HCT116 (cell line): Measurements from ENCODE around the gene WDR20. TPM values are rescaled to one million over a fixed set of nuclear protein-coding genes. Genes with fewer than 3 reads are reported as not detected.

ENCODE experiments used
- ATAC-seq: fragments of 200-7000 bp; cut with Tn5 transposase; 2 replicates; pipeline ENCODE4 v1.9.1; 2020; ENCODE audit warnings: mild to moderate bottlenecking, moderate library complexity
- BruUV-seq: library from RNA; stranded (reverse); fragments of 400-500 nt; replicated peaks from 2 replicates; lab custom pipeline; 2021; lab: Mats Ljungman, UMichigan
- CTCF ChIA-PET: fragments of 300-600 bp; sonication (Branson Sonifier 250); formaldehyde crosslinking; loops from one replicate; lab custom pipeline; 2021; ENCODE audit warnings: antibody characterized with exemption; lab: Charles Lee
- POLR2A ChIA-PET: fragments of 300-600, 350-600 bp; sonication (Branson Sonifier 250); formaldehyde crosslinking; loops from one replicate; lab custom pipeline; 2021; ENCODE audit warnings: antibody characterized with exemption; lab: Charles Lee
- RAD21 ChIA-PET, 2 experiments: fragments of 300-600 bp; sonication (Branson Sonifier 250); formaldehyde crosslinking; loops; one replicate each; lab custom pipeline; 2023; ENCODE audit warnings: low total read pairs in 2 of 2; ENCODE audit not compliant: uncharacterized antibody in 2 of 2, unreplicated experiment in 2 of 2, low non-redundant PET in 1 of 2; lab: Charles Lee
- DNase-seq: peaks from one replicate; pipeline ENCODE4 v3.0.0-alpha.2; 2010; ENCODE audit warnings: low read depth, low spot score
- H2AFZ ChIP-seq: fragments of 200-600 bp; shearing (Covaris generic), sonication (generic); 2 replicates; pipeline ENCODE4 v1.6.1; 2017; ENCODE audit warnings: low read depth, mixed run types, mixed read lengths, antibody characterized with exemption, low read length; ENCODE audit not compliant: poor library complexity, severe bottlenecking
- H3K27ac ChIP-seq: 2 replicates; pipeline ENCODE4 v1.5.1; 2012; ENCODE audit warnings: low read depth, low read length
- H3K27me3 ChIP-seq: fragments of 200-600 bp; sonication (generic); 2 replicates; pipeline ENCODE4 v1.6.1; 2016; ENCODE audit warnings: mixed run types, low read length, mixed read lengths; ENCODE audit not compliant: insufficient read depth
- H3K36me3 ChIP-seq, 2 experiments: fragments of 200-500 bp in 1 of 2; fragments of 200-600 bp in 1 of 2; sonication (Bioruptor generic) in 1 of 2; sonication (generic) in 1 of 2; 2 replicates each; pipeline versions ENCODE4 v1.5.1 to v1.6.1; 2014 to 2016; ENCODE audit warnings: low read length in 2 of 2, inconsistent platforms in 1 of 2, mixed read lengths in 1 of 2, mixed run types in 1 of 2; ENCODE audit not compliant: insufficient read depth in 2 of 2, control insufficient read depth in 1 of 2
- H3K4me1 ChIP-seq, 2 experiments: fragments of 200-600 bp in 1 of 2; sonication (generic) in 1 of 2; 2 replicates each; pipeline versions ENCODE4 v1.5.1 to v1.6.1; 2012 to 2017; ENCODE audit warnings: low read length in 2 of 2, inconsistent platforms in 1 of 2, mild to moderate bottlenecking in 1 of 2, mixed read lengths in 1 of 2, mixed run types in 1 of 2, moderate library complexity in 1 of 2; ENCODE audit not compliant: insufficient read depth in 2 of 2, control insufficient read depth in 1 of 2
- H3K4me2 ChIP-seq: fragments of 200-600 bp; sonication (generic); 2 replicates; pipeline ENCODE4 v1.6.1; 2017; ENCODE audit warnings: mixed run types, low read length, mixed read lengths
- H3K4me3 ChIP-seq, 2 experiments: fragments of 200-600 bp in 1 of 2; sonication (generic) in 1 of 2; replicated peaks in 1 of 2; 2 replicates each; pipeline ENCODE4 v1.5.1; 2011 to 2016; ENCODE audit warnings: low read length in 2 of 2, control low read depth in 1 of 2, low read depth in 1 of 2, mild to moderate bottlenecking in 1 of 2, mixed read lengths in 1 of 2, mixed run types in 1 of 2
- H3K79me2 ChIP-seq: fragments of 200-600 bp; sonication (generic); 2 replicates; pipeline ENCODE4 v1.6.1; 2017; ENCODE audit warnings: mild to moderate bottlenecking, mixed run types, low read length, moderate library complexity, mixed read lengths; ENCODE audit not compliant: insufficient read depth
- H3K9ac ChIP-seq: fragments of 200-600 bp; sonication (generic); 2 replicates; pipeline ENCODE4 v1.6.1; 2016; ENCODE audit warnings: low read length, mixed read lengths
- H3K9me2 ChIP-seq: fragments of 200-600 bp; sonication (generic), shearing (Covaris generic); 2 replicates; pipeline ENCODE4 v1.6.1; 2017; ENCODE audit warnings: mixed run types, mild to moderate bottlenecking, moderate library complexity; ENCODE audit not compliant: insufficient read depth
- H3K9me3 ChIP-seq, 2 experiments: fragments of 200-500 bp in 1 of 2; fragments of 200-600 bp in 1 of 2; sonication (Bioruptor generic) in 1 of 2; sonication (generic) in 1 of 2; 2 replicates each; pipeline ENCODE4 v1.6.1; 2014 to 2017; ENCODE audit warnings: low read length in 2 of 2, mixed read lengths in 2 of 2, inconsistent platforms in 1 of 2, low read depth in 1 of 2, mild to moderate bottlenecking in 1 of 2, mixed run types in 1 of 2, moderate library complexity in 1 of 2; ENCODE audit not compliant: control insufficient read depth in 1 of 2, insufficient read depth in 1 of 2
- H4K20me1 ChIP-seq: fragments of 200-600 bp; sonication (generic), shearing (Covaris generic); 2 replicates; pipeline ENCODE4 v1.6.1; 2017; ENCODE audit warnings: mixed run types, mild to moderate bottlenecking, moderate library complexity; ENCODE audit not compliant: insufficient read depth
- CBX3 ChIP-seq: IDR thresholded peaks from 2 replicates; pipeline ENCODE4 v1.6.1; 2012; ENCODE audit warnings: low read depth
- CEBPB ChIP-seq: IDR thresholded peaks from 2 replicates; pipeline ENCODE4 v1.6.1; 2012; ENCODE audit warnings: low read depth
- EZH2phosphoT487 ChIP-seq: fragments of 200-600 bp; IDR thresholded peaks from 2 replicates; pipeline ENCODE4 v1.6.1; 2018; ENCODE audit warnings: antibody characterized with exemption, borderline replicate concordance
- FOSL1 ChIP-seq: IDR thresholded peaks from 2 replicates; pipeline ENCODE4 v1.6.1; 2012; ENCODE audit warnings: low read depth
- JUND ChIP-seq: IDR thresholded peaks from 2 replicates; pipeline ENCODE4 v1.6.1; 2012
- MAX ChIP-seq: IDR thresholded peaks from 2 replicates; pipeline ENCODE4 v1.6.1; 2012
- POLR2A ChIP-seq: IDR thresholded peaks from 2 replicates; pipeline ENCODE4 v1.7.0; 2011; ENCODE audit warnings: borderline replicate concordance; ENCODE audit not compliant: insufficient read depth, insufficient read length; ENCODE audit errors: extremely low read depth
- RAD21 ChIP-seq: IDR thresholded peaks from 2 replicates; pipeline ENCODE4 v1.6.1; 2012; ENCODE audit warnings: low read depth, mild to moderate bottlenecking
- REST ChIP-seq: IDR thresholded peaks from 2 replicates; pipeline ENCODE4 v1.6.1; 2012; ENCODE audit warnings: low read depth
- SIN3A ChIP-seq: IDR thresholded peaks from 2 replicates; pipeline ENCODE4 v1.6.1; 2012; ENCODE audit warnings: low read depth
- SP1 ChIP-seq: IDR thresholded peaks from 2 replicates; pipeline ENCODE4 v1.6.1; 2012; ENCODE audit warnings: low read depth
- SRF ChIP-seq: IDR thresholded peaks from 2 replicates; pipeline ENCODE4 v1.6.1; 2012; ENCODE audit warnings: low read depth
- TCF7L2 ChIP-seq: IDR thresholded peaks from 2 replicates; pipeline ENCODE4 v1.7.0; 2011; ENCODE audit warnings: borderline replicate concordance, inconsistent platforms; ENCODE audit not compliant: insufficient read depth, insufficient read length; ENCODE audit errors: extremely low read depth
- ZBTB33 ChIP-seq: IDR thresholded peaks from 2 replicates; pipeline ENCODE4 v1.6.1; 2011; ENCODE audit warnings: mild to moderate bottlenecking, low read length, moderate library complexity; ENCODE audit not compliant: insufficient replicate concordance; ENCODE audit errors: extremely low read depth
- ZFX ChIP-seq: fragments of 450-650 bp; IDR thresholded peaks from 2 replicates; pipeline ENCODE4 v1.6.1; 2017
- ZNF274 ChIP-seq: fragments of 200-500 bp; sonication (Bioruptor generic); IDR thresholded peaks from 2 replicates; pipeline ENCODE4 v1.6.1; 2014; ENCODE audit warnings: mild to moderate bottlenecking, low read depth, low read length, inconsistent platforms
- intact Hi-C: fragments of 100-400 bp; cut with micrococcal nuclease; formaldehyde crosslinking; loops from 2 replicates; pipeline ENCODE4 v1.10.0; 2022
- total RNA-seq: library from RNA; stranded (reverse); gene quantifications from one replicate; pipeline ENCODE4 v1.2.1, GENCODE V29; 2021; ENCODE audit not compliant: unreplicated experiment

WDR20 gene
- total RNA-seq, 1 experiment from 2014 or later = 21.1 TPM

- H3K9me3 ChIP-seq = no peaks in the 10 kb centered on the region
- RAD21 ChIA-PET = no interaction called here
These were observed 83.1 kb downstream of the WDR20 start for GRCh38 chr14:102222751-102223150.

More at GRCh38 chr14:102222751-102223150, 83.1 kb downstream of the WDR20 start:
- POLR2A ChIA-PET = no interaction called here
- ATAC-seq = no peak
- intact Hi-C loops = no loop called here
- H3K27ac ChIP-seq = no peak overlapping the region
- no peak for TF ChIP-seq ZFX
- TF ChIP-seq FOSL1 = no peak
- TF ChIP-seq RAD21 = no peak
- no peak for TF ChIP-seq TCF7L2
- TF ChIP-seq SP1 = no peak
- no peak for TF ChIP-seq JUND
- TF ChIP-seq SRF = no peak
- TF ChIP-seq EZH2phosphoT487 = no peak
- no peak for TF ChIP-seq CBX3
- no peak for TF ChIP-seq POLR2A
- TF ChIP-seq ZBTB33 = no peak
- TF ChIP-seq ZNF274 = no peak
- no peak for TF ChIP-seq CEBPB
- TF ChIP-seq REST = no peak
- no peak for TF ChIP-seq MAX
- TF ChIP-seq SIN3A = no peak
- no peak overlapping the region for H3K9ac ChIP-seq
- no TSS peak for BruUV-seq
- H3K9me2 ChIP-seq = no peaks in the 10 kb centered on the region
- H3K36me3 ChIP-seq = no peaks in the 10 kb centered on the region
- peaks cover 0 to 3% of the 10 kb centered on the region in 2 experiments; a peak in 1 of 4 replicates for H3K4me1 ChIP-seq
- no peak for DNase-seq
- no peak overlapping the region for H3K4me3 ChIP-seq
- no peaks in the 10 kb centered on the region for H4K20me1 ChIP-seq
- no peak overlapping the region for H3K4me2 ChIP-seq
- H3K27me3 ChIP-seq = no peaks in the 10 kb centered on the region
- no peak overlapping the region for H2AFZ ChIP-seq
- H3K79me2 ChIP-seq = no peaks in the 10 kb centered on the region
- CTCF ChIA-PET = no interaction called here
